SK-N-SH (cell line): ENCODE data around the gene TRAPPC12. TPM values are rescaled to one million over a fixed set of nuclear protein-coding genes. Genes with fewer than 3 reads are reported as not detected.

Source experiments
- CTCF ChIA-PET: fragments of 300-600, 350-600 bp; formaldehyde crosslinking; extraction: SDS; loops from one replicate; lab custom pipeline; 2021; lab: Yijun Ruan, JAX
- POLR2A ChIA-PET: fragments of 350-600 bp; sonication (Branson Sonifier 250); formaldehyde crosslinking; extraction: SDS; loops from one replicate; lab custom pipeline; 2020; ENCODE audit warnings: antibody characterized with exemption, inconsistent platforms; lab: Yijun Ruan, JAX
- DNase-seq: peaks from one replicate; pipeline ENCODE4 v3.0.0; 2012
- H2AFZ ChIP-seq: fragments of 200-600 bp; sonication (generic); 2 replicates; pipeline ENCODE4 v1.8.1; 2016; ENCODE audit warnings: antibody characterized with exemption, mild to moderate bottlenecking, low read depth
- H3F3A ChIP-seq: fragments of 200-600 bp; sonication (generic); replicated peaks from 2 replicates; pipeline ENCODE3; 2016; ENCODE audit warnings: antibody characterized with exemption, mild to moderate bottlenecking; ENCODE audit not compliant: insufficient read depth
- H3K27ac ChIP-seq, 2 experiments: fragments of 200-500 bp in 1 of 2; fragments of 200-600 bp in 1 of 2; sonication (Bioruptor generic) in 1 of 2; sonication (generic), shearing (Covaris generic) in 1 of 2; 2 replicates each; pipeline versions ENCODE4 v1.5.1 to v1.6.1; 2014 to 2016; ENCODE audit warnings: low read depth in 2 of 2, inconsistent platforms in 1 of 2, low read length in 1 of 2, mild to moderate bottlenecking in 1 of 2, mixed read lengths in 1 of 2
- H3K27me3 ChIP-seq: fragments of 200-600 bp; sonication (generic), shearing (Covaris generic); 2 replicates; pipeline ENCODE4 v1.6.1; 2016; ENCODE audit warnings: mixed run types; ENCODE audit not compliant: insufficient read depth
- H3K36me3 ChIP-seq, 2 experiments: fragments of 200-500 bp in 1 of 2; fragments of 200-600 bp in 1 of 2; sonication (Bioruptor generic) in 1 of 2; sonication (generic) in 1 of 2; replicated peaks in 1 of 2; 2 replicates each; pipeline versions ENCODE3 to v1.5.1; 2014 to 2016; ENCODE audit warnings: low read length in 1 of 2, mild to moderate bottlenecking in 1 of 2; ENCODE audit not compliant: insufficient read depth in 2 of 2, control insufficient read depth in 1 of 2
- H3K4me1 ChIP-seq, 2 experiments: fragments of 200-500 bp in 1 of 2; fragments of 200-600 bp in 1 of 2; sonication (Bioruptor generic) in 1 of 2; sonication (generic), shearing (Covaris generic) in 1 of 2; 2 replicates each; pipeline versions ENCODE4 v1.5.1 to v1.6.1; 2014 to 2016; ENCODE audit warnings: low read depth in 1 of 2, low read length in 1 of 2, mixed run types in 1 of 2; ENCODE audit not compliant: insufficient read depth in 2 of 2, control insufficient read depth in 1 of 2
- H3K4me2 ChIP-seq: fragments of 200-600 bp; sonication (generic), shearing (Covaris generic); 2 replicates; pipeline ENCODE4 v1.6.1; 2017; ENCODE audit warnings: mixed run types
- H3K4me3 ChIP-seq, 2 experiments: fragments of 200-500 bp in 1 of 2; fragments of 200-600 bp in 1 of 2; sonication (Bioruptor generic) in 1 of 2; sonication (generic), shearing (Covaris generic) in 1 of 2; 2 replicates each; pipeline versions ENCODE4 v1.5.1 to v1.8.1; 2014 to 2016; ENCODE audit warnings: low read depth in 2 of 2, inconsistent platforms in 1 of 2, low read length in 1 of 2, mild to moderate bottlenecking in 1 of 2, mixed read lengths in 1 of 2, moderate library complexity in 1 of 2
- H3K79me2 ChIP-seq: fragments of 200-600 bp; sonication (generic); 2 replicates; pipeline ENCODE4 v1.8.1; 2017; ENCODE audit warnings: mild to moderate bottlenecking; ENCODE audit not compliant: insufficient read depth
- H3K9ac ChIP-seq: fragments of 200-600 bp; sonication (generic); 2 replicates; pipeline ENCODE4 v1.6.1; 2017; ENCODE audit warnings: mixed run types
- H3K9me2 ChIP-seq: fragments of 200-600 bp; sonication (generic); 2 replicates; pipeline ENCODE4 v1.6.1; 2017; ENCODE audit warnings: mixed run types
- H3K9me3 ChIP-seq: fragments of 200-600 bp; sonication (generic); 2 replicates; pipeline ENCODE4 v1.6.1; 2017; ENCODE audit warnings: mixed run types, mild to moderate bottlenecking, moderate library complexity
- H4K20me1 ChIP-seq: fragments of 200-600 bp; sonication (generic); 2 replicates; pipeline ENCODE4 v1.6.1; 2017; ENCODE audit warnings: mild to moderate bottlenecking, mixed run types; ENCODE audit not compliant: insufficient read depth
- EP300 ChIP-seq, 2 experiments: IDR thresholded peaks; 2 replicates each; pipeline versions ENCODE4 v1.4.0 to v1.6.1; 2012; ENCODE audit warnings: borderline replicate concordance in 1 of 2, low read depth in 1 of 2, low read length in 1 of 2
- FOXJ3 ChIP-seq: sonication (generic); formaldehyde crosslinking; IDR thresholded peaks from 2 replicates; pipeline ENCODE4 v1.5.1; 2020; ENCODE audit warnings: mild to moderate bottlenecking, missing genetic modification reagents
- GABPA ChIP-seq: IDR thresholded peaks from 2 replicates; pipeline ENCODE4 v1.4.0; 2012; ENCODE audit warnings: low read depth, mild to moderate bottlenecking
- IRF3 ChIP-seq: fragments of 150-350 bp; IDR thresholded peaks from 2 replicates; pipeline ENCODE4 v1.6.1; 2016; ENCODE audit warnings: mild to moderate bottlenecking, low read depth, low read length
- MXI1 ChIP-seq: IDR thresholded peaks from 2 replicates; pipeline ENCODE4 v1.6.1; 2012; ENCODE audit warnings: mild to moderate bottlenecking, low read depth, low read length, improper control_type of control experiment
- PBX3 ChIP-seq: IDR thresholded peaks from 2 replicates; pipeline ENCODE4; 2012
- TAF1 ChIP-seq: IDR thresholded peaks from 2 replicates; pipeline ENCODE4 v1.6.1; 2012; ENCODE audit warnings: low read depth, mild to moderate bottlenecking, low read length, moderate library complexity, borderline replicate concordance
- TCF12 ChIP-seq: IDR thresholded peaks from 2 replicates; pipeline ENCODE4 v1.4.0; 2012
- YY1 ChIP-seq: IDR thresholded peaks from 2 replicates; pipeline ENCODE4 v1.4.0; 2012; ENCODE audit warnings: low read depth, mild to moderate bottlenecking
- WGBS: methylation state at CpG from one replicate; pipeline ENCODE4 v1.1.6; 2017; ENCODE audit warnings: low lambda C conversion rate; 5-methylcytosine and 5-hydroxymethylcytosine counted together
- polyA plus RNA-seq, 3 experiments: library from polyadenylated mRNA; depleted of rRNA; stranded (reverse); fragments of >200 nt; gene quantifications; 2 replicates each; pipeline ENCODE4 v1.2.3, GENCODE V29; 2012
- TF ChIP-seq, protein P1 (sequence below): IDR thresholded peaks from 2 replicates; pipeline ENCODE4 v1.4.0; 2012; ENCODE audit warnings: low read depth, borderline replicate concordance
- TF ChIP-seq, protein P2 (sequence below): IDR thresholded peaks from 2 replicates; pipeline ENCODE4 v1.4.0; 2012; ENCODE audit warnings: low read depth, borderline replicate concordance
- TF ChIP-seq, protein P3 (sequence below): fragments of 200-600 bp; sonication (generic); IDR thresholded peaks from 2 replicates; pipeline ENCODE4 v1.6.1; 2017; ENCODE audit warnings: antibody characterized with exemption, mild to moderate bottlenecking, moderate library complexity
- TF ChIP-seq, protein P4 (sequence below): IDR thresholded peaks from 2 replicates; pipeline ENCODE4 v1.4.0; 2012; ENCODE audit warnings: low read depth
- TF ChIP-seq, protein P5 (sequence below): fragments of 150-350 bp; IDR thresholded peaks from 2 replicates; pipeline ENCODE4 v1.6.1; 2017; ENCODE audit warnings: antibody characterized with exemption, low read length, low read depth, borderline replicate concordance

Gene TRAPPC12
- polyA plus RNA-seq, 1 of the 3 experiments (the other 2 are of a cell fraction): 83.3 TPM

DNA sequence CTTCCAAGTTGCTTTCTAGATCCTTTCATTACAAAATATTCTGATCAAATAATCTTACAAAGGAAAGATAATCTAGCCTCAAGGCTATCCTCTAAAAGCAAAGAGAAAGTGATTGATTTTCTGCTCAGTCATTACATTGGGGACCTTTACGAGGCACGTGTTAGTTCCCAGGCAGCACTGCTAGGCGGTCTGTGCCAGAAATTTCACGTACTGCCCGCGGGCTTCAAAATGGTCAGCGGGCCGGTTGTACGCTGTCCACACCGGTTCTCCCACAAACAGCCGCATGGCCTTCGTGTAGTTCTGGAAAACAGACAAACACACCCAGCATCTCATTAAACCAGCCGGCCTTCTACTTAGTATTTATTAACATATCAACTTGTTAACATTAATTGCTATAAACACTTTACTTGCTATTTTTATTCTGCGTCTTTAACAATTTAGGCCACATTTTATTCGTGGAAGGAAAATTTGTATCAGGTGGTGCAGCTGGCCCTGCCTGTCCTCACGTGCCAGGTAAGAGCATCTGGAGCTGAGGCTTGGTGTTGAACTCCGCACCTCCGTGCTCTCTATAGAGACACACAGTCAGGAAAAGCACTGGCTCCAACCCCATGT, 119.4 kb downstream of the TRAPPC12 start:
- Histone ChIP-seq H3K36me3 (peaks cover 24 to 34% of the 10 kb centered on the region in 2 experiments), H4K20me1 (no peaks in the 10 kb centered on the region), H3K9me3 (no peaks in the 10 kb centered on the region), H3K4me3 (no peak overlapping the region), H3K27me3 (no peaks in the 10 kb centered on the region), H3K4me1 (peaks cover 0 to 6% of the 10 kb centered on the region in 2 experiments; a peak in 1 of 4 replicates), H3K4me2 (no peak overlapping the region), H3F3A (no peaks in the 10 kb centered on the region), H3K79me2 (no peaks in the 10 kb centered on the region), H3K9me2 (no peaks in the 10 kb centered on the region), H3K27ac (no peak overlapping the region), H3K9ac (no peak overlapping the region), H2AFZ (no peak overlapping the region)
- CTCF ChIA-PET: no interaction called here
- WGBS: 95% methylated on average over 18 of the region's 18 CpGs
- TF ChIP-seq, protein P1, sequence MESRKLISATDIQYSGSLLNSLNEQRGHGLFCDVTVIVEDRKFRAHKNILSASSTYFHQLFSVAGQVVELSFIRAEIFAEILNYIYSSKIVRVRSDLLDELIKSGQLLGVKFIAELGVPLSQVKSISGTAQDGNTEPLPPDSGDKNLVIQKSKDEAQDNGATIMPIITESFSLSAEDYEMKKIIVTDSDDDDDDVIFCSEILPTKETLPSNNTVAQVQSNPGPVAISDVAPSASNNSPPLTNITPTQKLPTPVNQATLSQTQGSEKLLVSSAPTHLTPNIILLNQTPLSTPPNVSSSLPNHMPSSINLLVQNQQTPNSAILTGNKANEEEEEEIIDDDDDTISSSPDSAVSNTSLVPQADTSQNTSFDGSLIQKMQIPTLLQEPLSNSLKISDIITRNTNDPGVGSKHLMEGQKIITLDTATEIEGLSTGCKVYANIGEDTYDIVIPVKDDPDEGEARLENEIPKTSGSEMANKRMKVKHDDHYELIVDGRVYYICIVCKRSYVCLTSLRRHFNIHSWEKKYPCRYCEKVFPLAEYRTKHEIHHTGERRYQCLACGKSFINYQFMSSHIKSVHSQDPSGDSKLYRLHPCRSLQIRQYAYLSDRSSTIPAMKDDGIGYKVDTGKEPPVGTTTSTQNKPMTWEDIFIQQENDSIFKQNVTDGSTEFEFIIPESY: no peak
- TF ChIP-seq FOXJ3 (CRISPR knock-in tag) (no peak), TAF1 (no peak), PBX3 (no peak), IRF3 (no peak), YY1 (no peak), TCF12 (no peak), EP300 (IDR thresholded peaks at IDR 0.05; ENCODE audit: borderline replicate concordance in 1 of 2, low read depth in 1 of 2, low read length in 1 of 2) (no peak), GABPA (no peak), MXI1 (no peak)
- TF ChIP-seq, protein P2, sequence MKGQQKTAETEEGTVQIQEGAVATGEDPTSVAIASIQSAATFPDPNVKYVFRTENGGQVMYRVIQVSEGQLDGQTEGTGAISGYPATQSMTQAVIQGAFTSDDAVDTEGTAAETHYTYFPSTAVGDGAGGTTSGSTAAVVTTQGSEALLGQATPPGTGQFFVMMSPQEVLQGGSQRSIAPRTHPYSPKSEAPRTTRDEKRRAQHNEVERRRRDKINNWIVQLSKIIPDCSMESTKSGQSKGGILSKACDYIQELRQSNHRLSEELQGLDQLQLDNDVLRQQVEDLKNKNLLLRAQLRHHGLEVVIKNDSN: no peak
- TF ChIP-seq, protein P3, sequence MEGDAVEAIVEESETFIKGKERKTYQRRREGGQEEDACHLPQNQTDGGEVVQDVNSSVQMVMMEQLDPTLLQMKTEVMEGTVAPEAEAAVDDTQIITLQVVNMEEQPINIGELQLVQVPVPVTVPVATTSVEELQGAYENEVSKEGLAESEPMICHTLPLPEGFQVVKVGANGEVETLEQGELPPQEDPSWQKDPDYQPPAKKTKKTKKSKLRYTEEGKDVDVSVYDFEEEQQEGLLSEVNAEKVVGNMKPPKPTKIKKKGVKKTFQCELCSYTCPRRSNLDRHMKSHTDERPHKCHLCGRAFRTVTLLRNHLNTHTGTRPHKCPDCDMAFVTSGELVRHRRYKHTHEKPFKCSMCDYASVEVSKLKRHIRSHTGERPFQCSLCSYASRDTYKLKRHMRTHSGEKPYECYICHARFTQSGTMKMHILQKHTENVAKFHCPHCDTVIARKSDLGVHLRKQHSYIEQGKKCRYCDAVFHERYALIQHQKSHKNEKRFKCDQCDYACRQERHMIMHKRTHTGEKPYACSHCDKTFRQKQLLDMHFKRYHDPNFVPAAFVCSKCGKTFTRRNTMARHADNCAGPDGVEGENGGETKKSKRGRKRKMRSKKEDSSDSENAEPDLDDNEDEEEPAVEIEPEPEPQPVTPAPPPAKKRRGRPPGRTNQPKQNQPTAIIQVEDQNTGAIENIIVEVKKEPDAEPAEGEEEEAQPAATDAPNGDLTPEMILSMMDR: no peak
- TF ChIP-seq, protein P4, sequence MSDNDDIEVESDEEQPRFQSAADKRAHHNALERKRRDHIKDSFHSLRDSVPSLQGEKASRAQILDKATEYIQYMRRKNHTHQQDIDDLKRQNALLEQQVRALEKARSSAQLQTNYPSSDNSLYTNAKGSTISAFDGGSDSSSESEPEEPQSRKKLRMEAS: no peak
- TF ChIP-seq, protein P5, sequence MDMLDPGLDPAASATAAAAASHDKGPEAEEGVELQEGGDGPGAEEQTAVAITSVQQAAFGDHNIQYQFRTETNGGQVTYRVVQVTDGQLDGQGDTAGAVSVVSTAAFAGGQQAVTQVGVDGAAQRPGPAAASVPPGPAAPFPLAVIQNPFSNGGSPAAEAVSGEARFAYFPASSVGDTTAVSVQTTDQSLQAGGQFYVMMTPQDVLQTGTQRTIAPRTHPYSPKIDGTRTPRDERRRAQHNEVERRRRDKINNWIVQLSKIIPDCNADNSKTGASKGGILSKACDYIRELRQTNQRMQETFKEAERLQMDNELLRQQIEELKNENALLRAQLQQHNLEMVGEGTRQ: no peak
- POLR2A ChIA-PET: no interaction called here
- no peak for DNase-seq
